H9 (cell line): Measurements from ENCODE around the gene MTHFD1L. TPM values are rescaled to one million over a fixed set of nuclear protein-coding genes. Genes with fewer than 3 reads are reported as not detected.
A peak's percentile ranks its signal among the peaks of the same experiment; 100 is the strongest.

ENCODE experiments used
- DNase-seq: peaks from one replicate; pipeline ENCODE4 v3.0.0-alpha.2; 2017
- H2AFZ ChIP-seq: one replicate; pipeline ENCODE4 v1.6.1; 2013; ENCODE audit warnings: mild to moderate bottlenecking, low read length, control low read depth, moderate library complexity
- H2AK5ac ChIP-seq: 2 replicates; pipeline ENCODE4 v1.6.1; 2013; ENCODE audit warnings: low read length, control low read depth, mixed read lengths; ENCODE audit not compliant: insufficient read length
- H2BK120ac ChIP-seq: one replicate; pipeline ENCODE4 v1.6.1; 2013; ENCODE audit warnings: low read depth, mild to moderate bottlenecking, low read length, control low read depth, inconsistent platforms; ENCODE audit not compliant: poor library complexity, severe bottlenecking
- H2BK12ac ChIP-seq: 2 replicates; pipeline ENCODE4 v1.6.1; 2013; ENCODE audit warnings: low read length, control low read depth, mixed read lengths, low read depth; ENCODE audit not compliant: insufficient read length
- H2BK15ac ChIP-seq: 2 replicates; pipeline ENCODE4 v1.6.1; 2013; ENCODE audit warnings: low read depth, low read length, control low read depth
- H2BK20ac ChIP-seq: one replicate; pipeline ENCODE4 v1.6.1; 2013; ENCODE audit warnings: low read depth, mild to moderate bottlenecking, low read length, control low read depth, inconsistent platforms; ENCODE audit not compliant: poor library complexity, severe bottlenecking
- H2BK5ac ChIP-seq: 2 replicates; pipeline ENCODE4 v1.6.1; 2013; ENCODE audit warnings: low read length, control low read depth, mixed read lengths; ENCODE audit not compliant: insufficient read length
- H3K14ac ChIP-seq: 2 replicates; pipeline ENCODE4 v1.6.1; 2013; ENCODE audit warnings: low read length, control low read depth; ENCODE audit not compliant: insufficient read depth
- H3K18ac ChIP-seq: 2 replicates; pipeline ENCODE4 v1.6.1; 2013; ENCODE audit warnings: low read depth, mild to moderate bottlenecking, mixed read lengths, low read length, control low read depth; ENCODE audit not compliant: insufficient read length
- H3K23ac ChIP-seq: 2 replicates; pipeline ENCODE4 v1.6.1; 2013; ENCODE audit warnings: low read length, control low read depth, mixed read lengths, low read depth; ENCODE audit not compliant: insufficient read length
- H3K23me2 ChIP-seq: 2 replicates; pipeline ENCODE4 v1.6.1; 2013; ENCODE audit warnings: low read depth, mild to moderate bottlenecking, mixed read lengths, low read length, control low read depth; ENCODE audit not compliant: insufficient read length, poor library complexity, severe bottlenecking
- H3K27ac ChIP-seq: 2 replicates; pipeline ENCODE4 v1.5.1; 2013; ENCODE audit warnings: low read length, control low read depth, mixed read lengths, low read depth; ENCODE audit not compliant: insufficient read length
- H3K27me3 ChIP-seq: 2 replicates; pipeline ENCODE4 v1.6.1; 2013; ENCODE audit warnings: low read length, control low read depth, inconsistent platforms; ENCODE audit not compliant: insufficient read depth
- H3K4ac ChIP-seq: 2 replicates; pipeline ENCODE4 v1.6.1; 2013; ENCODE audit warnings: low read depth, mild to moderate bottlenecking, control low read depth, inconsistent platforms, low read length, moderate library complexity
- H3K4me1 ChIP-seq: 2 replicates; pipeline ENCODE4 v1.6.1; 2013; ENCODE audit warnings: low read length, control low read depth, inconsistent platforms; ENCODE audit not compliant: insufficient read depth
- H3K4me2 ChIP-seq: 2 replicates; pipeline ENCODE4 v1.6.1; 2013; ENCODE audit warnings: low read length, control low read depth, mixed read lengths; ENCODE audit not compliant: insufficient read length, insufficient read depth
- H3K56ac ChIP-seq: 2 replicates; pipeline ENCODE4 v1.6.1; 2013; ENCODE audit warnings: low read depth, mild to moderate bottlenecking, mixed read lengths, low read length, control low read depth; ENCODE audit not compliant: insufficient read length
- H3K79me1 ChIP-seq: 2 replicates; pipeline ENCODE4 v1.6.1; 2013; ENCODE audit warnings: low read depth, mild to moderate bottlenecking, moderate library complexity, low read length, control low read depth, inconsistent platforms; ENCODE audit not compliant: insufficient read depth, poor library complexity, severe bottlenecking
- H3K79me2 ChIP-seq: 2 replicates; pipeline ENCODE4 v1.6.1; 2013; ENCODE audit warnings: low read length, control low read depth, inconsistent platforms; ENCODE audit not compliant: insufficient read depth
- H3K9ac ChIP-seq: 2 replicates; pipeline ENCODE4 v1.6.1; 2013; ENCODE audit warnings: low read length, control low read depth, mixed read lengths; ENCODE audit not compliant: insufficient read length; ENCODE audit errors: extremely low read depth
- H3K9me3 ChIP-seq: one replicate; pipeline ENCODE4 v1.6.1; 2013; ENCODE audit warnings: low read depth, low read length, inconsistent platforms; ENCODE audit not compliant: control insufficient read depth
- H3T11ph ChIP-seq: one replicate; pipeline ENCODE4 v1.6.1; 2013; ENCODE audit warnings: mild to moderate bottlenecking, low read length, control low read depth, inconsistent platforms
- H4K20me1 ChIP-seq: one replicate; pipeline ENCODE4 v1.6.1; 2013; ENCODE audit not compliant: control insufficient read depth, insufficient read length, insufficient read depth
- H4K5ac ChIP-seq: 2 replicates; pipeline ENCODE4 v1.6.1; 2013; ENCODE audit warnings: low read depth, mild to moderate bottlenecking, mixed read lengths, low read length, control low read depth; ENCODE audit not compliant: insufficient read length
- H4K8ac ChIP-seq: replicated peaks from 2 replicates; pipeline ENCODE4 v1.6.1; 2013; ENCODE audit warnings: low read length, control low read depth, mixed read lengths, low read depth; ENCODE audit not compliant: insufficient read length
- H4K91ac ChIP-seq: 2 replicates; pipeline ENCODE4 v1.6.1; 2013; ENCODE audit warnings: low read depth, mild to moderate bottlenecking, moderate library complexity, mixed read lengths, low read length, control low read depth; ENCODE audit not compliant: insufficient read length
- H3K27ac Mint-ChIP-seq, 3 experiments: 2 replicates in 2 of 3; 3 replicates in 1 of 3; pipeline ENCODE4 v1.8.0; 2020 to 2021; ENCODE audit warnings: mixed read lengths in 3 of 3, mild to moderate bottlenecking in 1 of 3, moderate library complexity in 1 of 3
- H3K27me3 Mint-ChIP-seq: 2 replicates; pipeline ENCODE4 v1.8.0; 2021; ENCODE audit warnings: low read depth, mild to moderate bottlenecking, moderate library complexity, mixed read lengths
- H3K36me3 Mint-ChIP-seq, 3 experiments: 2 replicates in 2 of 3; 3 replicates in 1 of 3; pipeline ENCODE4 v1.8.0; 2020 to 2021; ENCODE audit warnings: low read depth in 3 of 3, mixed read lengths in 3 of 3; ENCODE audit not compliant: insufficient read depth in 1 of 3
- H3K4me1 Mint-ChIP-seq, 2 experiments: 2 replicates each; pipeline ENCODE4 v1.8.0; 2020; ENCODE audit warnings: mixed read lengths in 2 of 2
- H3K4me3 Mint-ChIP-seq, 2 experiments: 2 replicates in 1 of 2; 3 replicates in 1 of 2; pipeline ENCODE4 v1.8.0; 2020 to 2021; ENCODE audit warnings: mild to moderate bottlenecking in 2 of 2, mixed read lengths in 2 of 2, moderate library complexity in 1 of 2
- H3K9me3 Mint-ChIP-seq, 2 experiments: 2 replicates in 1 of 2; 3 replicates in 1 of 2; pipeline ENCODE4 v1.8.0; 2020; ENCODE audit warnings: mild to moderate bottlenecking in 2 of 2, mixed read lengths in 2 of 2, moderate library complexity in 1 of 2
- CTCF ChIP-seq: fragments of 200-600 bp; sonication (generic); conservative IDR thresholded peaks from 3 replicates; pipeline ENCODE4 v1.8.0; 2021; ENCODE audit warnings: antibody characterized with exemption, mild to moderate bottlenecking
- WGBS: extraction: QIAGEN DNeasy Blood & Tissue Kit; methylation state at CpG from one replicate; pipeline ENCODE4 v1.1.7; 2013; ENCODE audit warnings: missing lambda C conversion rate, low lambda C conversion rate, mixed read lengths; ENCODE audit not compliant: insufficient read length; ENCODE audit errors: extremely low coverage; 5-methylcytosine and 5-hydroxymethylcytosine counted together
- total RNA-seq: library from RNA; stranded (reverse); gene quantifications from 2 replicates; pipeline ENCODE4 v1.2.1, GENCODE V29; 2021

Gene MTHFD1L
- total RNA-seq, 1 experiment from 2014 or later = 90.2 TPM

GRCh38 chr6:150865043-150865405 is 478 bp upstream of the MTHFD1L start:
- WGBS = no CpG with 5 or more reads among the region's 5 CpGs
- H2BK15ac ChIP-seq = no peak overlapping the region
- no peak overlapping the region for H4K91ac ChIP-seq
- H3K36me3 Mint-ChIP-seq = peaks cover 0 to 13% (median 2%) of the 10 kb centered on the region in 3 experiments; a peak in 6 of 7 replicates
- H2BK12ac ChIP-seq = no peak overlapping the region
- no peak overlapping the region for H2AFZ ChIP-seq
- peaks cover 10% of the 10 kb centered on the region in 2 experiments for H3K4me1 Mint-ChIP-seq
- peaks cover 8% of the 10 kb centered on the region for H3K27me3 Mint-ChIP-seq
- H3K27ac Mint-ChIP-seq = no peak overlapping the region
- no peak overlapping the region for H3K4ac ChIP-seq
- H2BK20ac ChIP-seq = no peak overlapping the region
- no peaks in the 10 kb centered on the region for H3K27me3 ChIP-seq
- H3K79me2 ChIP-seq = peaks cover 18% of the 10 kb centered on the region; the same call in 1 of the 2 replicates
- no peaks in the 10 kb centered on the region for H3K9me3 ChIP-seq
- H3K79me1 ChIP-seq = peaks cover 3% of the 10 kb centered on the region
- H3K9me3 Mint-ChIP-seq = no peaks in the 10 kb centered on the region
- H3K23ac ChIP-seq = no peak overlapping the region
- no peak overlapping the region for H4K5ac ChIP-seq
- H3K4me2 ChIP-seq = peak overlapping the region; percentile 57
- peak overlapping the region; percentile 71; the same call in 1 of the 2 replicates for H3K14ac ChIP-seq
- H2BK120ac ChIP-seq = no peak overlapping the region
- no peak overlapping the region for H3K27ac ChIP-seq
- peak overlapping the region; percentile 25 for H3K18ac ChIP-seq
- peaks cover 3% of the 10 kb centered on the region for H3K23me2 ChIP-seq
- H3K4me1 ChIP-seq = no peaks in the 10 kb centered on the region
- H4K20me1 ChIP-seq = no peaks in the 10 kb centered on the region
- H2BK5ac ChIP-seq = no peak overlapping the region
- H3K4me3 Mint-ChIP-seq = peak overlapping the region; percentile 85 to 86
- no peak overlapping the region for H2AK5ac ChIP-seq
- H3T11ph ChIP-seq = no peak overlapping the region
- H4K8ac ChIP-seq = no peak overlapping the region
- no peak for TF ChIP-seq CTCF
- H3K9ac ChIP-seq = peak overlapping the region; percentile 68
- DNase-seq = no peak
- H3K56ac ChIP-seq = no peak overlapping the region
